Ovary (tissue), 9 donors: Measurements from ENCODE around the gene LIPC. TPM values are rescaled to one million over a fixed set of nuclear protein-coding genes. Genes with fewer than 3 reads are reported as not detected.
A peak's percentile ranks its signal among the peaks of the same experiment; 100 is the strongest.

Experiments used
- DNase-seq, 5 donors: peaks; one replicate each; pipeline ENCODE4 v3.0.0-alpha.2; 2019 to 2020
- H3K27ac ChIP-seq, 2 donors: fragments of 200-600 bp; one replicate each; pipeline versions ENCODE4 v1.5.1 to v1.8.0; 2019 to 2022
- H3K27me3 ChIP-seq: fragments of 200-600 bp; one replicate; pipeline ENCODE4 v1.8.0; 2022
- H3K36me3 ChIP-seq: fragments of 200-600 bp; sonication (generic); one replicate; pipeline ENCODE4 v1.5.1; 2019
- H3K4me1 ChIP-seq: one replicate; pipeline ENCODE4 v1.8.1; 2013; ENCODE audit warnings: mild to moderate bottlenecking, moderate library complexity; ENCODE audit not compliant: insufficient read depth
- H3K4me3 ChIP-seq: fragments of 200-600 bp; sonication (generic); one replicate; pipeline ENCODE4 v1.5.1; 2017
- H3K9me3 ChIP-seq, 2 donors: fragments of 200-600 bp in 1 of 2; sonication (generic) in 1 of 2; one replicate each; pipeline versions ENCODE4 v1.5.1 to v1.8.1; 2013 to 2019; ENCODE audit warnings: mild to moderate bottlenecking in 1 of 2, moderate library complexity in 1 of 2
- EP300 ChIP-seq: sonication (generic); formaldehyde crosslinking; IDR thresholded peaks from one replicate; pipeline ENCODE4 v1.6.1; 2017; ENCODE audit warnings: antibody characterized with exemption
- POLR2A ChIP-seq: fragments of 450-650 bp; IDR thresholded peaks from one replicate; pipeline ENCODE4 v1.6.1; 2017; ENCODE audit warnings: antibody characterized with exemption, mild to moderate bottlenecking, moderate library complexity
- WGBS, 3 donors: extraction: QIAGEN DNeasy Blood & Tissue Kit in 1 of 3; methylation state at CpG; one replicate each; pipeline versions ENCODE4 v1.1.5 to v1.1.7; 2013 to 2017; 5-methylcytosine and 5-hydroxymethylcytosine counted together
- intact Hi-C, 4 donors: fragments of 100-400 bp; cut with DNase I; formaldehyde crosslinking; loops; one replicate each; pipeline versions ENCODE4 v1.11.0 to v1.15.1; 2022 to 2023
- polyA plus RNA-seq, 2 donors: library from polyadenylated mRNA; stranded (reverse); fragments of 200-250 nt in 1 of 2; fragments of 350-450 nt in 1 of 2; fragmentation: Illumina TruSeq in 1 of 2; extraction: RNeasy Lipid Tissue Mini Kit (QIAGEN cat#74804) in 1 of 2; gene quantifications; one replicate each; pipeline ENCODE4 v1.2.3, GENCODE V29; 2013 to 2014
- total RNA-seq, 7 donors: library from RNA; depleted of rRNA in 2 of 7; stranded (reverse); fragments of >200 nt in 2 of 7; fragmentation: NEBNext Ultra II Directional in 3 of 7; extraction: Animal tissue kit (Norgen Biotek cat#: 25700) in 3 of 7; gene quantifications; one replicate each; pipeline versions ENCODE4 v1.1.0 to v1.2.4, GENCODE V29; 2016 to 2023
- TF ChIP-seq, protein P1 (sequence below), 3 donors: fragments of 450-650 bp in 2 of 3; fragments of 200-600 bp in 1 of 3; IDR thresholded peaks; one replicate each; pipeline versions ENCODE4 v1.5.1 to v1.8.0; 2016 to 2022; ENCODE audit warnings: antibody characterized with exemption in 3 of 3, mild to moderate bottlenecking in 1 of 3
- donor health status: DM: no; HTN: no; CAD: no; lungs with moderate emphysema.
- donor health status: DM: no; HTN: no; CAD: no.
- donor health status: Bipolar disorder and iron deficiency.
- donor health status: DM: yes; HTN: yes; CAD: no.
- donor health status: DM: no; HTN: no; CAD: no.
- donor health status: DM: yes; HTN: yes; CAD: no.

Gene LIPC
- total and polyA plus RNA-seq, 9 donors = 0.28 to 1.1 (median 0.72) TPM

DNA sequence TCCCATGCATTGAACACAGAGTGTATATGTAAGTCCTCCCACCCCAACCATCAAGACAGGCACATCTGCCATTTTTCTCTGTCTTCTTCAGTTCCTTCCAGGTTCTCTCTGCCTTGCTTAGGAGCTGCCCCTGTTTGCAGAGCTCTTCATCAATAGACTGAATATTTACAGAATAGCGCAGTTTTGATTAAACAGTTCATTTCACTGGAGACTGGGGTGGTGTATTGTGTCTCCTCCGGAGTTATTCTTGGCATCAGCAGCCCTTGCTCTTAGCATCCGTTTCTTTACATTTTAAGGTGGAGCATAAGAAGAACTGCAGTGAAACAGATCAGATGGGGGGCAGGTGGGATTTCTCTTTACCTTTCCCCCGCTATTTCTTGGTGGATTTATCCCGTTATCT, 87.7 kb downstream of the LIPC start:
- no peak for DNase-seq
- no peak overlapping the region for H3K4me3 ChIP-seq
- intact Hi-C loops = no loop called here
- H3K4me1 ChIP-seq = peaks cover 4% of the 10 kb centered on the region
- H3K27ac ChIP-seq = no peak overlapping the region
- H3K9me3 ChIP-seq = no peaks in the 10 kb centered on the region
- WGBS, 3 donors = 47 to 58% (median 54%) methylated on average over 5 of the region's 5 CpGs
- no peaks in the 10 kb centered on the region for H3K36me3 ChIP-seq
- H3K27me3 ChIP-seq = no peaks in the 10 kb centered on the region
- TF ChIP-seq POLR2A (no peak), EP300 (no peak)

DNA sequence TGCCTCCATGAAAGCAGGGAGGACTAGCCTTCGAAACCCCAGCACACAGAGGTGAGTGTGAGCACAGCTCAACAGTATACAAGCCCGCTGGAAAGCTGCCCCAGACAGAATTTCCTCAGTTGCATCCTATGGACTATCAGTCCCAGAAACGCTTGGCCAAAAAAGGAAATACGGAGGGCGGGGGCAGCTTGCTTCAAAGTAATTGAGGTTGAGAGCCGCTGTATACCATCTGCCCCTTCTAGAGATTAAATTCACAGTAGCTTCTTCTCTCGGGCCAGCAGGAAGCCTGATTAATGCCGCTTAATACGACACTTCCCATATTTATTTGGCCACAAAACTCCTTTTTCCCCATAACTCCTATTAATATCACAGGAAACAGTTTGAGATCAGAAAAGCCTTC, 88.7 kb downstream of the LIPC start:
- 62 to 85% (median 80%) methylated on average over 9 of the region's 9 CpGs for WGBS, 3 donors
- TF ChIP-seq, protein P1, sequence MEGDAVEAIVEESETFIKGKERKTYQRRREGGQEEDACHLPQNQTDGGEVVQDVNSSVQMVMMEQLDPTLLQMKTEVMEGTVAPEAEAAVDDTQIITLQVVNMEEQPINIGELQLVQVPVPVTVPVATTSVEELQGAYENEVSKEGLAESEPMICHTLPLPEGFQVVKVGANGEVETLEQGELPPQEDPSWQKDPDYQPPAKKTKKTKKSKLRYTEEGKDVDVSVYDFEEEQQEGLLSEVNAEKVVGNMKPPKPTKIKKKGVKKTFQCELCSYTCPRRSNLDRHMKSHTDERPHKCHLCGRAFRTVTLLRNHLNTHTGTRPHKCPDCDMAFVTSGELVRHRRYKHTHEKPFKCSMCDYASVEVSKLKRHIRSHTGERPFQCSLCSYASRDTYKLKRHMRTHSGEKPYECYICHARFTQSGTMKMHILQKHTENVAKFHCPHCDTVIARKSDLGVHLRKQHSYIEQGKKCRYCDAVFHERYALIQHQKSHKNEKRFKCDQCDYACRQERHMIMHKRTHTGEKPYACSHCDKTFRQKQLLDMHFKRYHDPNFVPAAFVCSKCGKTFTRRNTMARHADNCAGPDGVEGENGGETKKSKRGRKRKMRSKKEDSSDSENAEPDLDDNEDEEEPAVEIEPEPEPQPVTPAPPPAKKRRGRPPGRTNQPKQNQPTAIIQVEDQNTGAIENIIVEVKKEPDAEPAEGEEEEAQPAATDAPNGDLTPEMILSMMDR (IDR thresholded peaks at IDR 0.05) = no peak
- no peak for TF ChIP-seq EP300
- TF ChIP-seq POLR2A = no peak
- H3K27ac ChIP-seq = no peak overlapping the region
- no peak for DNase-seq
- H3K4me1 ChIP-seq = peaks cover 4% of the 10 kb centered on the region
- no peaks in the 10 kb centered on the region for H3K36me3 ChIP-seq
- no peaks in the 10 kb centered on the region for H3K9me3 ChIP-seq
- H3K27me3 ChIP-seq = no peaks in the 10 kb centered on the region
- intact Hi-C loops = no loop called here
- no peak overlapping the region for H3K4me3 ChIP-seq

GRCh38 chr15:58520936-58521292, 89.1 kb downstream of the LIPC start:
- Histone ChIP-seq H3K4me1 (peaks cover 4% of the 10 kb centered on the region), H3K9me3 (no peaks in the 10 kb centered on the region), H3K36me3 (no peaks in the 10 kb centered on the region), H3K27ac (no peak overlapping the region), H3K4me3 (no peak overlapping the region), H3K27me3 (no peaks in the 10 kb centered on the region)
- WGBS, 3 donors = 76 to 90% (median 81%) methylated on average over 4 of the region's 4 CpGs
- TF ChIP-seq POLR2A = no peak
- no peak for TF ChIP-seq EP300
- TF ChIP-seq, protein P1 (IDR thresholded peaks at IDR 0.05) = no peak
- intact Hi-C loops = no loop called here
- no peak for DNase-seq

GRCh38 chr15:58521293-58521991, 89.7 kb downstream of the LIPC start:
- no peak overlapping the region for H3K4me3 ChIP-seq
- H3K27ac ChIP-seq = no peak overlapping the region
- TF ChIP-seq, protein P1 (IDR thresholded peaks at IDR 0.05) = no peak
- TF ChIP-seq EP300 (no peak), POLR2A (no peak)
- H3K27me3 ChIP-seq = no peaks in the 10 kb centered on the region
- WGBS, 3 donors = 71 to 80% (median 75%) methylated on average over 13 of the region's 13 CpGs
- intact Hi-C loops = no loop called here
- peak in 4 of 5 donors; percentile 35 to 52 (median 45) for DNase-seq
- no peaks in the 10 kb centered on the region for H3K9me3 ChIP-seq
- H3K4me1 ChIP-seq = peaks cover 4% of the 10 kb centered on the region
- no peaks in the 10 kb centered on the region for H3K36me3 ChIP-seq

GRCh38 chr15:58522391-58522790, 90.6 kb downstream of the LIPC start:
- no peaks in the 10 kb centered on the region for H3K9me3 ChIP-seq
- peaks cover 4% of the 10 kb centered on the region for H3K4me1 ChIP-seq
- H3K36me3 ChIP-seq = no peaks in the 10 kb centered on the region
- H3K27ac ChIP-seq = no peak overlapping the region
- no peak overlapping the region for H3K4me3 ChIP-seq
- H3K27me3 ChIP-seq = no peaks in the 10 kb centered on the region
- 79 to 85% (median 80%) methylated on average over 9 of the region's 9 CpGs for whole genome bisulfite sequencing, 3 donors
- intact Hi-C loops = no loop called here
- TF ChIP-seq POLR2A (no peak), EP300 (no peak)
- TF ChIP-seq, protein P1 (IDR thresholded peaks at IDR 0.05) = no peak
- DNase-seq = no peak
